Suppressor macrophage treated with lipopolysaccharide for 1 hour (primary cell): ENCODE results near the gene GPC5.
"Not testable (repeated sequence)": the region's sequence is repeated elsewhere in the genome, so short reads cannot be mapped to it uniquely, and the experiment has no call there.

Experiments
- DNase-seq, 3 donors: peaks; one replicate each; pipeline ENCODE4 v3.0.0-alpha.2; 2020 to 2022

The GPC5 gene

GRCh38 chr13:91785431-91786119, 387.2 kb downstream of the GPC5 start:
- DNase-seq: no peak

- no peak for DNase-seq
These were observed 393.6 kb downstream of the GPC5 start for GRCh38 chr13:91792054-91792453.

- no peak for DNase-seq
These were observed 399.1 kb downstream of the GPC5 start for GRCh38 chr13:91797567-91797966.

- DNase-seq: not testable (repeated sequence)
These were observed 399.9 kb downstream of the GPC5 start for GRCh38 chr13:91798338-91798737.

- DNase-seq: not testable (repeated sequence)
These were observed 403.4 kb downstream of the GPC5 start for GRCh38 chr13:91801772-91802171.

GRCh38 chr13:91802957-91803356, 404.5 kb downstream of the GPC5 start:
- DNase-seq: no peak

- no peak for DNase-seq
These were observed 406.3 kb downstream of the GPC5 start for GRCh38 chr13:91804724-91805123.

GRCh38 chr13:91805605-91806004, 407.2 kb downstream of the GPC5 start:
- DNase-seq: no peak

GRCh38 chr13:91809161-91809560, 410.7 kb downstream of the GPC5 start:
- no peak for DNase-seq

GRCh38 chr13:91813253-91813652, 414.8 kb downstream of the GPC5 start:
- DNase-seq: no peak

- no peak for DNase-seq
These were observed 417.9 kb downstream of the GPC5 start for GRCh38 chr13:91816263-91816807.

GRCh38 chr13:91817250-91817649, 418.8 kb downstream of the GPC5 start:
- no peak for DNase-seq

- DNase-seq: no peak
These were observed 426.0 kb downstream of the GPC5 start for GRCh38 chr13:91824416-91824815.

GRCh38 chr13:91825516-91825915, 427.1 kb downstream of the GPC5 start:
- no peak for DNase-seq

- DNase-seq: no peak
These were observed 438.1 kb downstream of the GPC5 start for GRCh38 chr13:91836553-91836952.

GRCh38 chr13:91845612-91846011, 447.2 kb downstream of the GPC5 start:
- no peak for DNase-seq

GRCh38 chr13:91863699-91864098, 465.3 kb downstream of the GPC5 start:
- DNase-seq: no peak

- no peak for DNase-seq
These were observed 469.9 kb downstream of the GPC5 start for GRCh38 chr13:91868351-91868750.

GRCh38 chr13:91878491-91878890, 480.1 kb downstream of the GPC5 start:
- no peak for DNase-seq

GRCh38 chr13:91879360-91879759, 480.9 kb downstream of the GPC5 start:
- no peak for DNase-seq

GRCh38 chr13:91882918-91883317, 484.5 kb downstream of the GPC5 start:
- DNase-seq: no peak

- DNase-seq: no peak
These were observed 491.2 kb downstream of the GPC5 start for GRCh38 chr13:91889641-91890040.

- no peak for DNase-seq
These were observed 492.7 kb downstream of the GPC5 start for GRCh38 chr13:91891141-91891540.

GRCh38 chr13:91893040-91893439, 494.6 kb downstream of the GPC5 start:
- no peak for DNase-seq

GRCh38 chr13:91894316-91894715, 495.9 kb downstream of the GPC5 start:
- no peak for DNase-seq
